ENCODE measurements around the gene PTPN4. TPM values are rescaled to one million over a fixed set of nuclear protein-coding genes. Genes with fewer than 3 reads are reported as not detected.
"Not testable (repeated sequence)": the region's sequence is repeated elsewhere in the genome, so short reads cannot be mapped to it uniquely, and the experiment has no call there.

PTPN4 gene
- total RNA-seq, 1 experiment from 2014 or later: 44.5 TPM

GRCh38 chr2:120018549-120018948 is 258.8 kb downstream of the PTPN4 start:
- POLR2A ChIA-PET (ENCODE audit: unreplicated experiment): interaction anchor here (0.7 kb wide), 1 partner anchor 74 kb away, joined by 8 read pairs; no protein-coding TSS in a partner anchor

GRCh38 chr2:120020554-120020953 is 260.8 kb downstream of the PTPN4 start:
- Histone ChIP-seq H3F3A (ENCODE audit: low read length, unreplicated experiment) (no peaks in the 10 kb centered on the region), H3K9me2 (replicated peaks; ENCODE audit: low read length) (no peaks in the 10 kb centered on the region), H3K4me3 (ENCODE audit: low read length) (no peak overlapping the region), H3K9me3 (ENCODE audit: low read length) (no peaks in the 10 kb centered on the region), H3K79me2 (ENCODE audit: low read length) (peaks cover 11% of the 10 kb centered on the region), H4K20me1 (ENCODE audit: low read length) (no peaks in the 10 kb centered on the region), H3K27ac (ENCODE audit: low read length) (no peak overlapping the region), H3K36me3 (ENCODE audit: low read depth, low read length) (no peaks in the 10 kb centered on the region), H3K27me3 (ENCODE audit: low read length) (no peaks in the 10 kb centered on the region), H2AFZ (ENCODE audit: low read length) (no peak overlapping the region), H3K4me1 (ENCODE audit: insufficient read depth, low read length) (peaks cover 8% of the 10 kb centered on the region; the same call in 1 of the 2 replicates), H3K9ac (ENCODE audit: low read length) (no peak overlapping the region), H3K4me2 (ENCODE audit: low read length) (no peak overlapping the region)
- TF ChIP-seq CTCF (conservative IDR thresholded peaks at IDR 0.05; ENCODE audit: low read depth, low read length): no peak
- TF ChIP-seq EZH2 (IDR thresholded peaks at IDR 0.05; ENCODE audit: low read length, unreplicated experiment): no peak
- ChIA-PET POLR2A (ENCODE audit: unreplicated experiment) (no interaction called here), CTCF (no interaction called here)
- no TSS peak for BruUV-seq (replicated peaks)
- intact Hi-C loops (cut with micrococcal nuclease): no loop called here
- DNase-seq: no peak
- ATAC-seq: no peak

More at GRCh38 chr2:120018549-120018948, 258.8 kb downstream of the PTPN4 start:
- no TSS peak for BruUV-seq (replicated peaks)
- DNase-seq (no peak), ATAC-seq (no peak)
- Histone ChIP-seq H3K4me2 (ENCODE audit: low read length) (no peak overlapping the region), H4K20me1 (ENCODE audit: low read length) (no peaks in the 10 kb centered on the region), H3K9me2 (replicated peaks; ENCODE audit: low read length) (no peaks in the 10 kb centered on the region), H3K27ac (ENCODE audit: low read length) (no peak overlapping the region), H3K36me3 (ENCODE audit: low read depth, low read length) (no peaks in the 10 kb centered on the region), H3K27me3 (ENCODE audit: low read length) (no peaks in the 10 kb centered on the region), H3K9ac (ENCODE audit: low read length) (no peak overlapping the region), H3K4me3 (ENCODE audit: low read length) (no peak overlapping the region), H3K79me2 (ENCODE audit: low read length) (peaks cover 27% of the 10 kb centered on the region), H3K4me1 (ENCODE audit: insufficient read depth, low read length) (peaks cover 11% of the 10 kb centered on the region; the same call in 1 of the 2 replicates), H3F3A (ENCODE audit: low read length, unreplicated experiment) (no peaks in the 10 kb centered on the region), H2AFZ (ENCODE audit: low read length) (no peak overlapping the region), H3K9me3 (ENCODE audit: low read length) (no peaks in the 10 kb centered on the region)
- TF ChIP-seq EZH2 (IDR thresholded peaks at IDR 0.05; ENCODE audit: low read length, unreplicated experiment): no peak
- TF ChIP-seq EZH2phosphoT487 (IDR thresholded peaks at IDR 0.05; ENCODE audit: borderline replicate concordance, low read length): no peak
- no peak for TF ChIP-seq CTCF (conservative IDR thresholded peaks at IDR 0.05; ENCODE audit: low read depth, low read length)
- intact Hi-C loops (cut with micrococcal nuclease): loop anchor here (10.0 kb wide), 2 partner anchors 46 to 314 kb away; no protein-coding TSS in a partner anchor
- CTCF ChIA-PET: no interaction called here

GRCh38 chr2:120022505-120022904 is 262.8 kb downstream of the PTPN4 start:
- H3K27ac ChIP-seq (ENCODE audit: low read length); H4K20me1 ChIP-seq (ENCODE audit: low read length); H3F3A ChIP-seq (ENCODE audit: low read length, unreplicated experiment); H3K9ac ChIP-seq (ENCODE audit: low read length); H3K4me3 ChIP-seq (ENCODE audit: low read length); H3K27me3 ChIP-seq (ENCODE audit: low read length); H3K9me2 ChIP-seq (replicated peaks; ENCODE audit: low read length); H3K4me2 ChIP-seq (ENCODE audit: low read length); CTCF ChIA-PET; DNase-seq; H3K36me3 ChIP-seq (ENCODE audit: low read depth, low read length); intact Hi-C loops (cut with micrococcal nuclease); H3K79me2 ChIP-seq (ENCODE audit: low read length); POLR2A ChIA-PET (ENCODE audit: unreplicated experiment); H3K4me1 ChIP-seq (ENCODE audit: insufficient read depth, low read length); H3K9me3 ChIP-seq (ENCODE audit: low read length); ATAC-seq; H2AFZ ChIP-seq (ENCODE audit: low read length); BruUV-seq (replicated peaks): not testable (repeated sequence)
